ENCODE results near the gene BAIAP2. TPM values are rescaled to one million over a fixed set of nuclear protein-coding genes. Genes with fewer than 3 reads are reported as not detected.

BAIAP2 gene
- total and polyA plus RNA-seq, 2 of the 13 experiments (the other 11 are each of a cell fraction or from before 2014, with no cell fraction given) = 22.5 to 24.0 TPM

- TF ChIP-seq ZNF609 (CRISPR knock-in tag; IDR thresholded peaks at IDR 0.05; ENCODE audit: borderline replicate concordance) (no peak), RXRB (CRISPR knock-in tag; IDR thresholded peaks at IDR 0.05; ENCODE audit: borderline replicate concordance) (peak; percentile 27; the same call in 1 of the 2 replicates), KLF13 (CRISPR knock-in tag; IDR thresholded peaks at IDR 0.05) (peak; percentile 77), ZNF678 (CRISPR knock-in tag; IDR thresholded peaks at IDR 0.05) (no peak), ZNF232 (CRISPR knock-in tag; IDR thresholded peaks at IDR 0.05; ENCODE audit: borderline replicate concordance) (no peak), ZNF605 (CRISPR knock-in tag; IDR thresholded peaks at IDR 0.05) (peak; percentile 40; the same call in 1 of the 2 replicates), RARG (CRISPR knock-in tag; IDR thresholded peaks at IDR 0.05; ENCODE audit: low read depth) (no peak), ZNF513 (CRISPR knock-in tag; conservative IDR thresholded peaks at IDR 0.05) (no peak), MXD3 (CRISPR knock-in tag; IDR thresholded peaks at IDR 0.05) (peak; percentile 54; the same call in 1 of the 2 replicates), PRMT3 (CRISPR knock-in tag; IDR thresholded peaks at IDR 0.05; ENCODE audit: borderline replicate concordance, low read depth) (no peak), ZNF30 (CRISPR knock-in tag; IDR thresholded peaks at IDR 0.05) (no peak), YY1 (IDR thresholded peaks at IDR 0.05; ENCODE audit: insufficient read depth, insufficient replicate concordance, low read depth, low read length) (peak; percentile 54), TOPORS (CRISPR knock-in tag; IDR thresholded peaks at IDR 0.05) (no peak), TBP (CRISPR knock-in tag; IDR thresholded peaks at IDR 0.05) (no peak), MAX (IDR thresholded peaks at IDR 0.05) (peak; percentile 44; the same call in 1 of the 2 replicates), ZNF816 (CRISPR knock-in tag; IDR thresholded peaks at IDR 0.05; ENCODE audit: borderline replicate concordance) (no peak), PREB (CRISPR knock-in tag; IDR thresholded peaks at IDR 0.05) (no peak), ZBTB8A (CRISPR knock-in tag; IDR thresholded peaks at IDR 0.05; ENCODE audit: borderline replicate concordance, low read depth) (no peak), ZNF598 (CRISPR knock-in tag; IDR thresholded peaks at IDR 0.05; ENCODE audit: borderline replicate concordance) (peak; percentile 75; the same call in 1 of the 2 replicates), KDM4B (CRISPR knock-in tag; IDR thresholded peaks at IDR 0.05) (no peak)
These were observed 107.6 kb downstream of the BAIAP2 start (continued) for GRCh38 chr17:81142301-81143199.
